ENCODE measurements around the gene TRIM31.

The TRIM31 gene

DNA sequence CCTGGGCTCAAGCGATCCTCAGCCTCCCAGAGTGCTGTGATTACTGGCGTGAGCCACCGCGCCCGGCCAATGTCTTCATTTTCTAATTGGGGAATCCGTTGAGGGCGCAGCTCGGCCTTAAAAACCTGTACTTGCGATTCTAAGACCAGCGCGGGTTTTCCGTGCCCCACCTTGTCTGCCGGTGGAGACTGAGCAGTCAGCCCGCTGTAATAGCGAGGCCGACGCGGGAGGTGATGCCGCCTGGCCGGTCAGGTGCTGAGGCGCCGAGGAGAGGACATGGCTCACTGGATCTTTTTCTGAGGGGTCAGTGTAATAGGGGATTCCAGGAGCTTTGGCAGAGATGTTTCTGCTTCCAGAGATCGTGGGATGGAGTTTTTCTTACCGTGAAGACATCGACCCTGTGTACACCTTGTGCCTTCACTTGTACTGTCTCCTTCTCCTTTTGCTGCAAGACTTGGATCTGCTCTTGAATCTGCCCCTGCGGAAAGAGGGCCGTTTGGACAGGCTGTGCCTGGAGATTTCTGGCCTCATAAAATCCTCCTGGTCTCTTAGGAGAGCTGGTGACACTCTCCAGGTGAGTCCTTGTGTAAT, 1.5 kb downstream of the TRIM31 start:
- DNase-seq: no peak

DNA sequence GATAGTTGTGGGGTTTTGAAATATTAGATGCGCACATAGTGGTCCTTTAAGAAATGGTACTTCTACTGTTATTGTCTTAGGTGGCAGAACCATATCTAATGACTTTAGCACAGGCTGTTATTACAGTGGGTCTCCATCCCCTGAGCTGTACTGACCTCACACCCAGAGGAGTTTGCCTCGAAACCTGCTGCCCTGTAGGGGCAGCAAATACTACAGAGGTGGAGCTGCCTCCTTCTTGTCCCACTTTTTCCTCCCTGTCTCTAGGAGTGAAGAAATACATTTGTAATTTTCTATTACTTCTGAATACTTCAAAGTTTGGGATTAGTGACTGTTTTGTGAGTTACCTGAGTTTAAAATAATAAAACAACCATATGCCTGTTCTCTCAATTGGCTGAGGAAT, 8.2 kb downstream of the TRIM31 start:
- no peak for DNase-seq

- no peak for DNase-seq
These were observed 9.1 kb downstream of the TRIM31 start for GRCh38 chr6:30103872-30104179.

DNA sequence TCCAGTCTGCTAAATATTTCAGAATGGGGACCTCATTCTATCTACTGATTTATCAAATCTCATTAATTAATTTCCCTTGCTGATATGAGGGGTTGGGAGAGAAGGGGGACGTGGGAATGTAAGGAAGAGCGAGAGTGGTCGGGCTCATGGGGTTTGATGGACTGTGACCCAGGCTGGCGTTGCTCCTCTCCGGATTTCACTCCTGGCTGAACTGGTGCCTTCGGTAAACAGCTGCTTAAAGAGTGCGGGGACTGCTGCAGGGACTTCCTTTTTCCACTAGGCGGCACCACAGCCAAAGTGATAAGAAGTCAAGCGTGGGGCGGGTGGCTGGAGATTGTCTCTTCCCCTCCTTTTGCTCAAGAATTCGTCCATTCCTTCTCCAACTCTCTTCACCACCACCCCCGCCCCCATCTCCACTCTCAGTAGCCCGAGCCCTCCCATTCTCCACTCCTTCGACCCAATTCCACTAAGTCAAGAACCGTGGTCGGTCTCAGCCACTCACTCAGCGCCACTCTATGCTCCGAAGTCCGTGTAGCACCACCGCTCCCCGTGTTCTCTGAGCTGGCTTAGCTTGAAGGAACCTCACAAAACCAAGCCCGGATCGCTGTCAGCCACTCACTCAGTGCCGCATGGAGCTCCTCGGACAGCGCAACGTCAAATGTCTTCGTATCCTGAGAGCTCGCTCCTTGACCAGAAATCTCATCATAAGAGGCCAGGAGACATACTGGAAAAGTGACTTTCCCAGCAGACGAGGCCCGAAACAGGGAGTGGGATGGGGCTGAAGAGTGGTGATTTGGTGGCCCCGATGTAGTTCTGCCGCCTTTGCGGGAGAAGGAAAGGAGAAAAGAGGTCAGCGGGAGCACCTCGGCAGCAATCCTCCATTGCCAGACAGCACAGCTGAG, 9.7 kb downstream of the TRIM31 start:
- DNase-seq: peak; percentile 84 to 89

- DNase-seq: no peak
These were observed 10.4 kb downstream of the TRIM31 start for GRCh38 chr6:30102414-30102969.

- peak; percentile 67 to 76 for DNase-seq
These were observed 11.2 kb downstream of the TRIM31 start for GRCh38 chr6:30101444-30102413.

GRCh38 chr6:30100585-30101443, 12.1 kb downstream of the TRIM31 start:
- DNase-seq: peak in 1 of 2 donors; percentile 28

- DNase-seq: no peak
These were observed 12.7 kb downstream of the TRIM31 start for GRCh38 chr6:30100154-30100553.

GRCh38 chr6:30097902-30098768, 14.8 kb downstream of the TRIM31 start:
- peak in 1 of 2 donors; percentile 17 for DNase-seq

- DNase-seq: no peak
These were observed 16.1 kb downstream of the TRIM31 start for GRCh38 chr6:30096829-30097228.

- DNase-seq: no peak
These were observed 18.8 kb downstream of the TRIM31 start for GRCh38 chr6:30093951-30094661.

GRCh38 chr6:30092852-30093543, 19.9 kb downstream of the TRIM31 start:
- no peak for DNase-seq

DNA sequence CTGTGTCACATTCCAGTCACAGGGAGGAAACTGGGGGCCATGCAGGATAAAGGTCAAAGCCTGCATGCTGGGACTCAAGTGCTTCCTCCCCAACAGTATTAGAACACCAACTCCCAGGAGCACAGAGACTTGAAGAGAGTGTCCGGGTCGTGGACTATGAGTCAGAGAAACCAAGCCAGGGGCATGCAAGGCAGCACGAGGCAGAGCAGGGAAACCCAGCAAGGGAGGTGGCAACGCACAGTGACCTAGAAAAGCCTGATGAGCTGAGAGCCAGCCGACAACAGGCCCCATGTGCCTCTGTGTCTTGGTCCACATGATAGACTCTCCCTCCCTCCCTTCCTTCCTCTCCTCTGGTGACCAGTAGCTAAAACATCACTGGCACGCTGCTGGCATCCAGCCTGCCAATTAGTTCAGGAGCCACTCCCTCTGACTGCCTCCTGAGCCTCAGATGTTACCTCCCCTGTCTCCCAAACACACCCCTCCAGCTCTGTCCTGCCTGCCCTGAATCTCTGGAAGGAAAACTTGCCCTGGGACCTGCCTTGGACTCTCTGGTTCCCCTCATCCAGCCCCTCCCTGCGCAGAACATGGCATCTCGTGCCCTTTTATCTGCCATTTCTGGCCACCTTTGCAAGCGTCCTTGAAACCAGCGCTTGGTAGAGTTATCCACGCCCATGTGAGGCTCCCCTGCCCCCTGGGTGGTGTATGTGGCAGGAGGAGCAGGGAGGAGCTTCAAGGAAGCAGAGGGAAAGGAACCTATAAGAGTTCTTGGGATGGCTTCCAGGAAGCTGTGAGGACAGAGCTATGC, 21.1 kb downstream of the TRIM31 start:
- no peak for DNase-seq

DNA sequence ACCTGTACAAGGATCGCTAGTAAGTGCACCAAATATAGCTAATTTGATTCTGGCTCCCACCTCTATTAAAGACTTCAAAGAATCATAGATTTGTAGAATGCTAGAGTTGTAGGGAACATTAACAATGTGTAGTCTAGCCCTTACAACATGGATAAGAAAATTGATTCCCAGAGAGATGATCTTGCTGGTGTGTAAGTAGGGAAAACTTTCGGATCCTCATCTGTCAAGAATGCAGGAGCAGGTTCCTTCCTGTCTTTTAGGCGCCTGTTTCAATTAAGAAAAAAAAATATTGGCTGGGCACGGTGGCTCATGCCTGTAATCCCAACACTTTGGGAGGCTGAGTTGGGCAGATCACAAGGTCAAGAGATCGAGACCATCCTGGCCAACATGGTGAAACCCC, 25.0 kb downstream of the TRIM31 start:
- no peak for DNase-seq

GRCh38 chr6:30077218-30077617, 35.7 kb downstream of the TRIM31 start:
- no peak for DNase-seq

DNA sequence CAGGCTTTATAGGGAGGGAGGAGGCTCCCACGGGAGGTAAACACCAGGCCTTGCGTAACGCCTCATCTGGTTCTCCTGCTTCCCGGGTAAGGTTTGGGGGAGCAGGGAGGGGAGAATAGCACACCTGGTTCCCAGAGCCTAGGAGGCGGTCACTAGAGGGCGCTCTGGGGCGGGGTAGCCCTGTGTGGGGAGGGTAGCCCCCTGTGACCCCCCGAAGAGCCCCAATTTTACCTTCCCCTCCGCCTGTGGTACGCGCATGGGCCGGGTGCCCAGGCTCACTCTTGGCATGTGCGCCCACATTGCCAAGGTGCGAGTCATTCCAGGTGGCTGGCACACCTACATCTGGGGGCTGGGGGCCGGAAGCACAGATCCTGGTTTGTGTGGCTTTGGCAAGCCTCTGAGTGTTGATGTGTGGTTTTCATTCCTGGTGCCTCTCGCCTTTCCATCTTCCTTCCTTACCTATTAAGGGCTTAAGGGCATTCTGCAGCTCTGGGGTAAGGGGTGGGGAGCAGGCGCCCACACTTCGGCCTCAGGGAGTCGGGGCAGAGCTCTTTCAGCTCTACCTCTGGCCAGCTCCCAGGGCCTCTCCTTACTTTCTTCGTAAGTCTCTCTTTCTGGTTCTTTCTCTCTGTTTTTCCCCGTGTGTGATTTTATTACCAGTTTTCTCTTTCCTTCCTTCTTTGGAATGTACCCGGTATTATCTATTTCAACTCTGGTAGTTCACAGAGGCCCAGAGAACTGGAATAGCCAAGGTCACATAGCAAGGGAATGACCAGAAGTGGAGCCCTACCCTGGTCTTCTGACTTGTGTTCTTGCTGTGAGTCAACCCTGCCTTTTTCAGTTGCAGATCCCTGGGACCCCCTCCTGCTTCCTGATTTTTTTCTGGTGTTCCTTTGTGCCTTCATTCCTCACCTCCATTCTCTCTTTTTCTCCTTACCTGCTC, 36.8 kb downstream of the TRIM31 start:
- DNase-seq: no peak

DNA sequence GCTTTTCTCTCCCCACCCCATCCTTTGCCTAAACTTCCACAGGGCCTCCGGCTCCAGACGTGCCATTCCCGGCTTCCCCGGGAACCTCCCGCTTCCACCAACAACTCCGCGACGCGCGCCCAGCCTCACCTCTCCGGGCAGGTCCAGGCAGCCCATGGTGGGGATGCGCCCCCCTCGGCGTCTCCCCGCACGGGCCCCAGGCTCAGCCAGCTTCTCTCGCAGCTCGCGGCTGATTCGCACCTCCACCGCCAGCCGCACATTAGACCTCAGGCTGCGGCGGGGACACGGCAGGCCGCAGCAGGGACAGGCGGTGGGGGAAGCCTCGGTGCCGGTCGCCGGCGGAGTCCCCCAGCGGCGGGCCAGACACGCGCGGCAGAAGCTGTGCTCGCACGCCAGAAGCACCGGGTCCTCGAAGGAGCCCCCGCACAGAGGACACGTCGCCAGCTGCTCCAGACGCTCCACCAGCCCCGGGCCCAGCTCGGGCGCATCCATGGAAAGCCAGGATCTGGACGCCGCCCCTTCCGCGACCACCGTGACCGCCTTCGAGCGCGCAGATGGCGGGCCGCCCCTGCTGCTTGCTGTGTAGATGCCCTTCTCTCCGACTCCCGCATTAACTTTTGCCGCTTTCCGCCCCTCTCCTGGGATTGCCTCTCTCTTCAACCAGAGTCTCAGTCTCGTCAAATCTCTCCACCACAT, 37.6 kb downstream of the TRIM31 start, which contains the start of gene RNF39:
Gene RNF39, minus strand, starts transcription at position 676 of the 696 bp plus-strand sequence. Its CDS starts 184 bp downstream, at position 492.
- peak in 1 of 2 donors; percentile 36 for DNase-seq

Data from CD4-positive, alpha-beta T cell treated with Interferon alpha-2 for 1 hour (primary cell).